Suppressor macrophage (primary cell): ENCODE data around the gene GIMAP7.
"Not testable (repeated sequence)": the region's sequence is repeated elsewhere in the genome, so short reads cannot be mapped to it uniquely, and the experiment has no call there.

Experiments
- DNase-seq, 4 experiments: peaks; one replicate each; pipeline ENCODE4 v3.0.0-alpha.2; 2020 to 2022

Gene GIMAP7

DNA sequence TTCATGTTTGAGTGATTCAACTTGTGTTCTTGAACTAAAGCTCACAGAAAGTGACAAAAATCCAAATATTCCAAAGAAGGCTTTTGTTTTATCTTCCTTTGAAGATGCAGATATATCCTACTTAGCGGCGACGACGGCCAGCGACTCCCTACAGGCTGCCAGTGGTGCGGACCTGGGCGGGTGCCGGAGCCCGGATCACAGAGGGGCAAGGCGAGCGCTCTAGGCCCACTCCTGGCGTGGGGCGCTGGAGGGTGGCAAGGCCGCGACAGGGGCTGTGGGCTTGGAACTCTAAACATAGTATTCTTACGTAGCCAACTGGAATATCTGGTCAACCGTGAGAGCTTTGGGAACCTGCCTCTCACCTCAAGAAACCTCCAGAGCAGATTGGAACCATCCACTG, 914 bp upstream of the GIMAP7 start:
- DNase-seq, result no peak

DNA sequence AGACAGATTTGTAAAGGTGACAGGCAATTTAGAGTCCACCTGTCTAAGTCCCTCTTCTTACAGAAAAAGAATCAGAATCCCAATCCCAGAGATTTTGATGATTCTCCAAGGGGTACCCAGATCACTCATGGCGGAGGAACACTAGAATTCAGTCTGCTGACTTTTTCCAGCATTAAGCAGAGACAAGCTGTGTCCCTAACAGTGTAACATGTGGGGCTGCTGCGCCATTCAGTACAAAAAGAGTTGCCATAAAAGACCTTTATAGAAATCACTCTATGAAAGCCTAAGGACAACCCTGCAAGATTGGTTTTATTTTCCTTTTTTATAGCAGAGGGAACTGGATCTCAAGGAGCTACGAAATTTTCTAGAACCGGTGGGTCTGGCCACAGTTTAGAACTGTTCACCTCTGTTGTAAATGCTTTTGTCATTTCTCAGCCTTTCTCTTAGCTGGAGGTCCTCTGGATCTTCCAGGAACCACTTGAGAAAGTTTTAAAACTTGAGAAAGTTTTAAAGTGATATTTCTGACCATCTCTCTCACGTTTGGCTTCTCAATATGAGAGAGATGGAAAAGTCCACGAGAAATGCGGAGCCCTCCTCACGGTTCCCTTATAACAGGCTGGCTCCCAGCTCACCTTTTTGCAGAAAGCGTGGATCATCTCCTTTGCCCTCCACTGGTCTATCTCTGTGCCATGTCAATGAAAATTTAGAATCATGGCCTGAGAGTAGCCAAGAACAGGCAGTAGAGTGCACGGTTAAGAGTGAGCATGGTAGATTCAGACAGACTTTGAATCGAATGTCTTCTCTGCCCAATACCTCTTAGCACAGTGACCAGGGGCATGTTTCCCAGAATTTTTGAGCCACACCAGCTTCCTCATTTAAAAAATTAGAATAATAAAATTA, 826 bp downstream of the GIMAP7 start:
- DNase-seq, result peak; percentile 1 to 24 (median 10)

DNA sequence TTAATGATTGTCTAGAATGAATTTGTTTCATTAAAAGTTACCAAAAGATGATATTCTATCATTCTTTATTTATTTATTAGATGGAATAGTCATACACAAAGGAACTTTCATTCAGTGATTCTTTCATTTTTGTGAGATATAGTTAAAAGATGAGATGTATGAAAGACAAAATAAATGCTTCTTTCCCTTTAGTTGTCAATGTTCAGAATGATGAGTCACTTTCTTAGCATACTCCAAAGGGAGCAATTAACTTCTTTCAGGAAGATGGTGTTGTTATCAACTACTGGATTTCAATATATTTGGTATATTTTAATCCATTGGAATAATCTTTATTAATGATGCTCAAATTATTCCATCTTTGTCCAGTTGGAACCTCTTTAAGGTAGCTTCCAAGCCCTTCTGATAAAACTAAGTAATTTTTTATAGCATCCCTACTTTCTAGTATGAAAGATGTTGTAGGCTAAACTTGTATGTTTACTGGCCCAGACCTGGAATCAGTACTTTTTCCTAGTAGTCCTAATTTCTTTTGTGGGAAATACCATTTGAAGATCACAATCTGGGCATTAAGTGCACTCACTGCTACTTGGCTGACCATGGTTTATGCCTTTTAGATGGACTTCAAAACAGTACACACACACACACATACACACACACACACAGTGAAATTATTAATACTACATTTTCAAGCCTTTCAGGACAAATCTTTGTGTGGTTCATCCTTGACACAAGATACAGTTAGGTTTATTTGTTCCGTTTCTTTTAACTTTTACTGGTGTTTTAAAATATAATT, 2.5 kb downstream of the GIMAP7 start:
- no peak for DNase-seq

DNA sequence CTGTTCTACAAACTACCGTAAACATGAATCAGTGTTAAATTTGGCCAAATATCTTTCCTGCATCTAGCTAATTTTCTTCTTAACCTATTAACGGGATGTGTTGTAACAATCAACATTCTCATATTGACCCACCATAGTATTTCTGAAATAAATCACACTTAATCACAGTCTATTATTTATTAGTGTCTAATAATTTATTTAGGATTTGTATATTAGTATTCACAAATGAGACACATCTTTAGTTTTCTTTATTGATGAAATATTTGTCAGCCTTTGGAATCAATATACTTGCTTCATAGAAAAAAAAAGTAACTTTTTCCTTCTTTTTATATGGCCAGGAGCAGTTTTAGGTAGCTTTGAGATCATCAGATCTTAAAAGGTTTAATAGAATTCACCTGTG, 4.6 kb downstream of the GIMAP7 start:
- no peak for DNase-seq

DNA sequence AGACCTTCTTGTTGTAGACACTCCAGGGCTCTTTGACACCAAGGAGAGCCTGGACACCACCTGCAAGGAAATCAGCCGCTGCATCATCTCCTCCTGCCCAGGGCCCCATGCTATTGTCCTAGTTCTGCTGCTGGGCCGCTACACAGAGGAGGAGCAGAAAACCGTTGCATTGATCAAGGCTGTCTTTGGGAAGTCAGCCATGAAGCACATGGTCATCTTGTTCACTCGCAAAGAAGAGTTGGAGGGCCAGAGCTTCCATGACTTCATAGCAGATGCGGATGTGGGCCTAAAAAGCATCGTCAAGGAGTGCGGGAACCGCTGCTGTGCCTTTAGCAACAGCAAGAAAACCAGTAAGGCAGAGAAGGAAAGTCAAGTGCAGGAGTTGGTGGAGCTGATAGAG, 5.5 kb downstream of the GIMAP7 start:
- no peak for DNase-seq

DNA sequence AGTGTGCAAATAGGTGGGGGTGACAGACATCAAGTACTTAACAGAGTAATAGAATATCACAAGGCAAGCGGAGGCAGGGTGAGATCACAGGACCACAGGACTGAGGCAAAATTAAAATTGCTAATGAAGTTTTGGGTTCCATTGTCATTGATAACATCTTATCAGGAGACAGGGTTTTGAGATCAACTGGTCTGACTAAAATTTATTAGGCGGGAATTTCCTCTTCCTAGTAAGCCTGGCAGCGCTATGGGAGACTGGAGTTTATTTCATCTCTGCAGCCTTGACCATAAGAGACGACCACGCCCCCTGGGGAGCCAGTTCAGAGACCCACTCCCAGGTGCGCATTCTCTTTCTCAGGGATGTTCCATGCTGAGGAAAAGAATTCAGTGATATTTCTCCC, 8.3 kb downstream of the GIMAP7 start:
- DNase-seq, result not testable (repeated sequence)

DNA sequence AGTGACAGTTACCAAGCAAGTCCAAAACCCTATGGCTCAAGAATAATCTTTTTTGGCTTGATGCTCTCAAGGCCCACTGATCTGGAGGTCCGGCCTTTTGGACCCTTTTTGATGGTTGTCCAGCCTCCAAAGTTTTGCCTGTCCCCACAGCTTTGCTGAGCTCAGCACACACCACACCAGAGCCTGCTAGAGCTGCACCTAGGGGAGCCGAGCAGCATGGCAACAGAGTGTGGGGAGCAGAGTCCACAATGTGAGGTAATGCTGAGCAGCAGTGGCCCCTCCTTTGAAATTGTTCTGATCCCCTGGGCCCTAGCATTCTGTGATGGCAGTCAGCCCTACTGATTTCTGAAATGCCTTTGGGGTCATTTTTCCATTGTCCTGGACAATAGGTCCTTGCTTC, 9.3 kb downstream of the GIMAP7 start:
- no peak for DNase-seq

DNA sequence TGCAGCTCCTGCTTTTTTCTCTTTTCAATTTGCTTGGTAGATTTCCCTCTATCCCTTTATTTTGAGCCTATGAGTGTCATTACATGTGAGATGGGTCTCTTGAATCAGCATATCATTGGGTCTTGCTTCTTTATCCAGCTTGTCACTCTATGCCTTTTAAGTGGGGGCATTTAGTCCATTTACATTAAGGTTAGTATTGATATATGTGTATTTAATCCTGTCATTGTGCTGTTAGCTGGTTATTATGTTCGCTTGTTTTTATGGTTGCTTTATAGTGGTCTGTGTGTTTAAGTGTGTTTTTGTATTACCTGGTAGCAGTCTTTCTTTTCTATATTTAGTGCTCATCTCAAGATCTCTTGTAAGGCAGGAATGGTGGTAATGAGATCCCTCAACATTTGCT, 17.0 kb downstream of the GIMAP7 start:
- no peak for DNase-seq

DNA sequence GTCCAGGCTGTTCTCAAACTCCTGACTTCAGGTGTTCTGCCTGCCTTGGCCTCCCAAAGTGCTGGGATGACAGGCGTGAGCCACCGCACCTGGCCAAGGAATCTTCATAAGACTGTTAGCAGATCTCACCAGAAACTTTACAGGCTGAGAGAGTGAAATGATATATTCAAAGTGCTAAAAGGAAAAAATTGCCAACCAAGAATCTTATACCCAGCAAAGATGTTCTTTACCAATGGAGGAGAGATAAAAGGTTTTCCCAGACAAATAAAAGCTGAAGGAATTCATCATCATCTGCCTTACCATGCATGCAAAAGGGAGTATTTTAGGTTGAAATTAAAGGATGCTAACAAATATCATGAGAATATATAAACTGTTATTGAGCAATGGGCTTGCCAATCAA, 23.6 kb downstream of the GIMAP7 start:
- peak in 1 of 4 experiments; percentile 14 for DNase-seq

DNA sequence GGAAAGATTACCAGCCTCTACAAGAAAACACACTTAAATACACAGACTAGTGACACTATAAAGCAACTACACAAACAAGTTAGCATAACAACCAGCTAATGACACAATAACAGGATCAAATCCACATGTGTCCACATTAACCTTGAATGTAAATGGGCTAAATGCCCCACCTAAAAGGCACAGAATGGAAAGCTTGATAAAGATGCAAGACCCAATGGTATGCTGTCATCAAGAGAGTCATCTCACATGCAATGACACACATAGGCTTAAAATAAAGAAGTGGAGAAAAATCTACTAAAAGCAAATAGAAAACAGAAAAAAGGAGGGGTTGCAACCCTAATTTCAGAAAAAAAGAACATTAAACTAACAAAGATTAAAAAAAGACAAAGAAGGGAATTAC, 38.5 kb downstream of the GIMAP7 start:
- DNase-seq, result no peak

DNA sequence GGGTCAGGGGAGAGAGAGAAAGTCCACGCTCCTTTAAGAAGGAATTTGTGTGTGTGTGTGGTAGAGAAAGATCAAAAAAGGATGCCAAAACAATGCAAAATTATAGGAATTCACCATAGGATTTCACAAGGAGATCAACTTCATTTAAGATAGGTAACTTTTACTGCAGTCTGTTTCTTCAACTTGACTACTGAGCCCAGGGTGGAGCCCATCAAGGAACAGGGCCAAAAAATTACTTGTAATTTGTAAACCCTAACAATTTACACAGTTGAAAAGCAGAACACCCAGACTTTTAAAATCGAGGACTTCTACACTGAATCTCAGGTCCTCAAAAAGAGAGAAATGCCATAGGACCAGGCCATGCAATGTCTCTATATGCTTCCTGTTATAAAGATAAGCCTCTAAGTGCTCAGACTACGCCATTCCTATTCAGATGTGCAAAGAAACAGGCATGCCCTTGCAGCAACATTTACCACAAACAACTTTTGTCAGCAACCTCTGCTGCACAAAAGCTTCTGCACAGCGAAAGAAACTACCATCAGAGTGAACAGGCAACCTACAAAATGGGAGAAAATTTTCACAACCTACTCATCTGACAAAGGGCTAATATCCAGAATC, 42.0 kb downstream of the GIMAP7 start:
- peak in 2 of 4 experiments; percentile 23 to 62 for DNase-seq

DNA sequence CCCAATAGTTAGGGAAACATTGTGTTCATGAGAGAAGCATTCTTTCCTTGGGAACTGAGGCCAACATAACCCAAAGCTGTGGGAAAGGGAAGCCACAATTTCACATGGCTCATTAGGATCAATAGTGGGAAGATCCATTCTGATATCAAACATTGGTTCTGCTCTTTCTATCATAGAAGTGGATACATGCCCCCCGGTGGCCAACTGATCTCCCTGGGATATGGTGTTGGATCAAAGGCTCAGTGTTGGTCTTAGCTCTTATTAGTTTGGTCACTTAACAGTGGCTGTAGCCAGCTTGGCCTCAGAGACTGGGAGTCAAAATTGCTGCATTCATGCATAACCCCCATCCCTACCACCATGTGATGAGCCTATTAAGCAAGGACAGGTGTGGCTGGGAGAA, 45.8 kb downstream of the GIMAP7 start:
- no peak for DNase-seq

DNA sequence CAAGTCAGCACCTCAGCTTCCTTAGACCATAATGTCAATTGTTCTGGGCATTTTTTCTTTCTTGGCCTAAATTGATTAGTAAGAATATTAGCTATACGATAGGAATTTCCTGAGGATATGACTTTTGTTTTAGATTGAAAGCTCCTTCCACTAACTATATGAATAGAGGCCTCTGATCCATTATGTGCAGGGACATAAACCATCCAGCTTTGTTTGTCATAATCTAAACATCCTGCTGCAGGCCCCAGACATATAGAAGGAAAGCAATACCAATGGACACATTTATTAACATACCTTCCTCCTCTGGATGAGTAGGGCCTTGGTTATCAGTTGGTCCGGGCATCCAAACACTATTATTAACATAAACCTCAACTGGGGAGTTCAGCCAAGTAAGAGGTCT, 48.2 kb downstream of the GIMAP7 start:
- no peak for DNase-seq

DNA sequence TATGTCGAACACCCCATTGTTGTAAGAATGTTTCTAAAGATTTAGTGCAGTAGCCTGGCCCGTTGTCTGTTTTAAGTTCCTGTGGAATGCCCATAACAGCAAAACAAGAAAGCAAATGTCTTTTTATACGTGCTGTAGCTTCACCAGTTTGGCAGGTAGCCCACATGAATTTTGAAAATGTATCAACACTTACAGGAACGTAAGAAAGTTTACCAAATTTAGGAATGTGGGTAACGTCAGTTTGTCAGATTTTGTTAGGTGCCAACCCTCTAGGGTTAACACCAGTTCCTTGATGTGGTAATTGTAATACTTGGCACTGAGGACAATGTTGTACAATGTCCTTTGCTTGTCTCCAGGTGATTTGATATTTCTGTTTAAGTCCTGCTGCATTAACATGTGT, 49.3 kb downstream of the GIMAP7 start:
- no peak for DNase-seq

DNA sequence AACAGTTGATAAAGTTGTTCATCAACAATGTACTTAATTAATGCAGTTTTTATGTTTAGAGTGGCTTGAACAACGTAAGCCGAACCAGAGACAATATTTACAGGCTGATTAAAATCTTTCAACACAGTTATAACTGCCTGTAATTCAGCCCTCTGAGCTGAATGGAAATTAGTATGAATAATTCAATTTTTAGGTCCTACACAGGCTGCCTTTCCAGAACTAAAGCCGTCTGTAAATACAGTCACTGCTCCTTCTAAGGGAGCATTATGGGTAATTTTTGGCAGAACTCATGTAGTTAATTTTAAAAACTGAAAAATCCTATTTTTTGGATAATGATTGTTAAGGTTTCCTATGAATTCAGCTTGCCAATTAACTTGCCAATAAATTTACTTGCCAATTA, 49.9 kb downstream of the GIMAP7 start:
- no peak for DNase-seq

DNA sequence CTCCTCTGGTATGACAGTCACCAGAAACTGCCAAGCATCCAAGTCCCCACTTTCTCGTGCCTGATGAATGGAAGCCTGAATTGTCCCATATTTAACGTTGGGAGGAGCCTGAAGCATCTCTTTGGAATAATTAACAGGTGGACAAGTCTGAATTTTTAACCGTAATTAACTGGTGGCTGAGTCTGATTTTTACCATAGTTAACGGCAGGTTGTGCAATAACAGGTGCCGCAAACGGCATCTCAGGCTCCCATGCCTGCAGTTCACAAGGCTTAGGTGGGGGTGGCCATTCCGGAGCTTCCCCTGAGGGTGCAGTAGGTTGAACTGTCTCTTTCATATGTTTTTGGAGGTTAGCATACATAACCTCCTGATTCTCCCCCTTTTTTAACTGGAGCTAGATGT, 50.6 kb downstream of the GIMAP7 start:
- no peak for DNase-seq

DNA sequence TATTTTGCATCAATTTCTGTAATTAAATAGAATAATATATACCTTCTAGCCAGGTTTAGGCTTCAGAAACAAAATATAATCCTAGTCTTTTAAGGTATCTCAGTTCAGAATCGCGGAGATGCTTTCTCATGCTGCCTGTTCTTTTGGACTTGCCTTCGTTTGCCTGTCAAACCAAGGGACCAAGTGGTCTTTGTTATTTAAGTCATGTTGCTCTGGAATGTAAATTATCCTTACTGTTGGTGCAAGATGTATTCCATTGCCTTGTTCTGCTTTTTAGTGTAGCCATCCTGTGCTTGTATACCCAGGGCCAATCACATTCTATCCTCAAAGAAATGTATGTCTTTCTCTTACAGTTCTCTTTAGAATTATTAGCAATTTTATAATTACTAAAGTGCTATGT, 51.5 kb downstream of the GIMAP7 start:
- no peak for DNase-seq

DNA sequence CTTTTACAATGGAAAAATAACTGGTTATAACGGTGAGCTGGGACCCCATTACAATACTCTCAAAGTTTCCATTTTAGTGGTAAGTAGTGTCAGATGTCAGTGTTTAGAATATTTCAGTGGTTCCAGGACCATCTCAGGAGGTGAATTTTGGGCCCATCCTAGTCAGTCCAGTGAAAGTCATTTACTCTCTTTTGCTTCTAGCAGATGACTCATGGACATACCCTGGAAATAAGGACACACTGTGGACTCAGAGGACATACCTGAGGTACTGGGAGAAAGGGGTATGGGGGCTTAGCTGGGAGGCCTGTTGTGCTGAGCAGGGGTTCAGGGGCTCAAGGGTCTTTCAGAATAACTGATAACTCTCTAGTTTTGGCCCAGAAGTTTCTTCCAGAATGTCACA, 51.9 kb downstream of the GIMAP7 start:
- DNase-seq, result no peak

DNA sequence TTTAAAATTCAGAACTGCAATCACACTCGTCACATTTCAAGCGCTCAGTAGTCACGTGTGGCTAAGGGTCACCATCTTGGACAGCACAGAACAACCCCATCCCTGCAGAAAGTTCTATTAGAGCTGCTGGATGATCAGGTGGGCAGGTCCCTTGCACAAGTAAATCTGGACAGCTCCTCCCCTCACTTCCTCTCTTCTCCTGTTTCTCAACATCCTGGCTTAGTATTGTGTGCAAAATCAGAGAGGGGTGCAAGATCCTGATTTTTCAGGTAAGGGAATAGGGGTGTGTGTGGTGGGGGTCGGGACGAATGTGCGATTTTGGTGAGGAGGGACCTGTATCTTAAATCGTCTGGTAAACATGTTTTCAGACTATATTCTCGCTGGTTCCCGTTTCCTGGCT, 52.5 kb downstream of the GIMAP7 start, which contains the start of gene GIMAP4:
GIMAP4 (plus strand) TSS at position 222 of the 400 bp plus-strand sequence. CDS start 2,512 bp downstream, outside the sequence.
- peak; percentile 23 to 71 (median 61) for DNase-seq

DNA sequence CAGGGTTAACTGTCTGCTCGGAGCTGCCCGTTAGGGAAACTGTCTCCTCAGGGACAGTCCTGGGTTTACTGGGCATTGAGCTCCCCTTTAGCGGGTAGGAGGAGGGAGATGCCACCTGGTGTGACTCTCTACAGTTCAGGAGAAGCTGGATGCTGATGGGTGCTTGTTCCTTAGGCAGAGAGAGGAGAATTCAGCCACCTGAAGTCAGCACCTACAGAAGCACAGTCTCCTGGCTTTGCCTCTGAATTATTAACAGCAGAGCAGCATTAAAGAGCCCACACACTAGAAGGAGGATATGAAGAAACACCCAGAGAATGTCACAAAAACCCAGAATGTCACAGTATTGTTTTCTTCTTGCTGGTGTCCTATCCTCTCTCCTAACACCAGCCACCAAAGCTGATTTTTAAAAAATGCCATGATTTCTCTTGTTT, 53.2 kb downstream of the GIMAP7 start:
- peak; percentile 11 to 58 (median 36) for DNase-seq

DNA sequence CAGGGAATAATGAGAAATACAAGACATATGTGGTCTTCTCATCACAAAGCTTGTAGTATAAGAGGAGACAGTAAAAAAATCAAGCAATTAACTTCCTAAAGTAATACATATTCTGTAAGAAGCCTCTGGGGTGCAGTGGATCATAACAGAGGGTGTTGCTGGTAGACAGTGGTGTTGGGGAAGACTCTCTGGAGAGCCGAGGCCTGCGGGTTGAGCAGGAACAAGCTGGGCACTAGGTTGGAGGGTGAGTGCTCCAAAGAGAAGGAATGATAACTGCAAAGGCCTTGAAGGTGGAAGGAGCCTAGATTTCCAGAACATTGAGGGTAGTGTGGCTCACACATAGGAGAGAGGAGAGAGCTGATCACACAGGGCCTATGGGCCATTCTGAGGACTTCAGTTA, 54.0 kb downstream of the GIMAP7 start:
- peak in 3 of 4 experiments; percentile 37 to 49 (median 47) for DNase-seq

DNA sequence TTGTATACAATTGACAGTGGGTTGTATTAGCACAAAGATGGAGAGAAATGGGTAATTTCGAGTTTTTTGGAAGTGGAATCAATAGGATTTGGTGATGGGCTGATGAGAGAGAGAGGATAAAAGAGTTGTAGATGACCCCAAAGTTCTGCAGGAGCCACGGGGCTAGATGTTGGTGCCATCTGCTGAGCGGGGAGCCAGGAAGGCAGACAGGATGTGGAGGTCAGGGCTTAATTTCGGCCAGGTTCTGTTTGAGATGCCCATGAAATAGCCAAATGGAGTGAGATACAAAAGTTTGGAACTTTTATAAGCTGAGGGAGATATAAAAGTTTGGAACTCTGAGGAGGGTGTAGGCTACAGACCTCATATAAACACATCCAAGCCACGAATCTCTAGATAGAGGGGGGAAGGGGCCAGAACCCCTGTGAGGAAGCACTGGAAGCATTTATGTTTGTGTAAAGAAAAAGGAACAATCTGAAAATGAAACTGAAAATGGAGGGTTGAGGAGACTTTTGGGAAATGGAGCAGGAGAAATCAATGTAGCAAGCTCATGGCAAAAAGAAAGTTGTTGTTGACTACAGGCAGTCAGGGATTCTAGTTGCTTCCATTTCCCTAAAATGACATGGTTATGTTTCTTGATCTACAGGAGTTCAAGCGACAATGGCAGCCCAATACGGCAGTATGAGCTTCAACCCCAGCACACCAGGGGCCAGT, 54.7 kb downstream of the GIMAP7 start:
- DNase-seq, result peak; percentile 8 to 64 (median 42)
